NCI-H2171 (cell line): ENCODE results near the gene CCNL1.
"Not testable (repeated sequence)": the region's sequence is repeated elsewhere in the genome, so short reads cannot be mapped to it uniquely, and the experiment has no call there.

Source experiments
- DNase-seq: peaks from one replicate; lab custom pipeline; 2025; lab: John Stamatoyannopoulos, UW

CCNL1 gene

GRCh38 chr3:157170861-157171260 lies 10.9 kb upstream of the CCNL1 start:
- no peak for DNase-seq

GRCh38 chr3:157167371-157168042 lies 7.6 kb upstream of the CCNL1 start:
- no peak for DNase-seq

GRCh38 chr3:157166561-157166960 lies 6.6 kb upstream of the CCNL1 start:
- DNase-seq, result no peak

DNA sequence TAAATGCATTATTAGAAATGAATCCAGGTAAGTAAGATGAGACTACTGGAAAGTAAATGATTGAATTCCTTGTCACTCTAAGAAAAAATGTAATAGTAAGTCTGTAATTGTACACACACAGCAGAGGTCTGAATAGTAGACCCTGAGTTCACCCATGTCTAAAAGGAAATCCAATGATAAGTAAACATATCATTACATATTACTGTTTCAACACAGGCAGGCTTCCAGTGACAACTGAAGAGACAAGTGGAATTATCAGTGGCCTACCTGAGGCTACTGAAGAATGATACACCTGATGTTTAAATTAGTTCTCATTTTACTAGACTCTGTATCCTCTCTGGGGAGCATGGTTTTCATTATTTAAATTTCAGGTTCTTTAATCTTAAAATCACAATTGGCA lies 6.2 kb upstream of the CCNL1 start:
- no peak for DNase-seq

- no peak for DNase-seq
Measured at GRCh38 chr3:157163217-157163953, 3.4 kb upstream of the CCNL1 start.

DNA sequence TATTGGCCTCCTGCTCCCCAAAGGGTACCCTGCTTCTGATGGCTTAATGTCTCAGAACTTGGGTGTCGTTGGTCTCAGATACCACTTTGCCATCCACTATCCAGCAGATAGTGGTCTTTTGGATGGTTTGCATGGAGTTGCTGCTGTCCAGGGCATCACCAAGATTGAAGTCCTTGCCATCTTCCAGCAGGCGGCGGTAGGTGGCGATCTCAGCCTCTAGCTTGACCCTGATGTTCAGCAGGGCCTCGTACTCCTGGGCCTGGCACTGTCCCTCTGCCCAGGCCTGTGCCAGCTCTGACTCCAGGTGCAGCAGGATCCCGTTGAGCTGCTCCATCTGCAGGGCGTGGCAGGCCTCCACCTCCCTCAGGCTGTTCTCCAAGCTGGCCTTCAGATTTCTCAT lies 2.7 kb upstream of the CCNL1 start:
- not testable (repeated sequence) for DNase-seq

DNA sequence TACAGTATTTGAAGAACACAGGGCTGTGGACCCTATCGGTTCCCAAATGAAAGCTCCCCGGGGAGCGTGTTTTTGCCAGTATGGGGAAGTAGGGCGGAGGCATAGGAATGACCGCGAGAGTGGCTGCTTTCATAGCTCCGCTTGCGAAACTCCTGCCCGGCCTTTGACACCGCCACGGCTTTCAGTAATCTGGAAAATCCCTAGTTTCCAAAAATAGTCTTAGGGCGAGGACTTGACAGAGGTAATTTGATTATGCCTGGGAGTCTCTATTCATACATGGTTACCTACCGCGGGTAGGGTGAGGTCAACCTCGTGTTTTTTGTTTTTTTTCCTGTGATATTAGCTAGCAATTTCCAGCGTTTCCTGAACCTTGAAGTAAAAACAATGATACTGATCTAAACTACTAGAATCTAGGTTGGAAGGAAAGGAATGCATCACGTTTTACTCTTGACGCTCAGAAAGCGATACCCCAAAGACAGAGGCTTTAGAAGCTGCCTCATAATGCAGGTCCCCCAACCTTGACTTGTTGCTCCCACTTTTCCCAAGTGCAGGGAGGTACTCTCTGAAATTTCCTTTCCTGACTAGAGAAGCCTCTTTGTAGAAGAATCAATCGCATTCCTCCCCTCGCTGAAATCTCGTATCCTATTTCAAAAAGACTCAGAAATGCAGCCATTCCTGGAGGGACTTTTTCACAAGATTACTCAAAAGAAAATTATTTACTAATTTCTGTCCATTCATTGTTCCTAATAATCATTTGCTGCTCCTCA lies 894 bp upstream of the CCNL1 start:
- DNase-seq, result peak; percentile 42

DNA sequence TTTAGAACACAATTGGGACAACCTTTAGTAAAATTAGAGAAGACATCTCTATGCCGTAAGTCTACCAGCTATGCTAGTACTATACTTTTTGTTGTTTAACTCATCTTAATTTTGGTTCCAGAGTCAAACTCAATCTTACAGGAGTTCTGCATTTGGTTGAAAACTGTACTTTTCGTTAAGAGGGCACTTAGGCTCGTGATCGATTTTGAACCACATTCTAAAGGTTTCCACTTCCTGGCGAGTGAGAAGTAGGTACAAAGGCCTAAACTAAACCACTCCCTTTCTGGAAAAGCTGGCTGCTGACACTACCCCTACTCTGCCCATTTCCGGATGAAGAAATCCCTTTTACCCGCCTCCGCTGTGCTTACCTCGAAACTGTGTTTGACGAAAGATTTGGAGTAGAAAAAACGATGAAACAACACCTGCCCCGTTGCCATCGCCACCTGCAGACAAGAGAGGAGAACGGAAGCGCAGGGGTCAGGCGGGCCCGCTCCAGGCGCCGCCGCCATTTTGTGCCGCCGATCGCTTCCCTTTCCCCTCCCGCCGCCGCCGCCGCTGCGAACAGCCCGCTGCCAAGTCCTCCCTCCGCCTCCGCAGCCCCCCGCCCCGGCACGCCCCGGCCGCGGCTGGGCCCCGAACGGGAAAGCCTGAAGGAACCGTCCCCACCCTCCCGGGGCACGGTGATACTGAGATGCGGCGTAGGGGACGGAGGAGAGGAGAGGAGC lies 748 bp downstream of the CCNL1 start:
- peak; percentile 72 for DNase-seq

DNA sequence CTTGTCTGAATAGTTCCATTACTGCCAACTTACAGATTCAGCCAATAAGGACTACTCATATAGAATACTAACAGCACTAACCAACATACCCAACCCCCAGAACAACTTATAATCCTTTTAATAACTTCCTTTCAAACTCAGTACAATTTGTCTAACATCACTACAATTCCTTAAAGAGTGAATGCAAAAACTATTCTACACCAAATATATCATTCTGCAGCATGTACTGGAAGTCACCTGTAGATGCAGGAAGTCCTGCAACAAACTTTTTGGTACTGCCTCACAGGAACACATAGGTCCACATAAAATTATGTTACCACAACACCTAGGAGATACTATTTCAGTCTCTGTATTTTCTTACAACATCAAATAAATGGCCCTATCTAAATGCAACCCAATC lies 2.1 kb downstream of the CCNL1 start:
- no peak for DNase-seq

GRCh38 chr3:157156837-157157635 lies 2.9 kb downstream of the CCNL1 start:
- no peak for DNase-seq

DNA sequence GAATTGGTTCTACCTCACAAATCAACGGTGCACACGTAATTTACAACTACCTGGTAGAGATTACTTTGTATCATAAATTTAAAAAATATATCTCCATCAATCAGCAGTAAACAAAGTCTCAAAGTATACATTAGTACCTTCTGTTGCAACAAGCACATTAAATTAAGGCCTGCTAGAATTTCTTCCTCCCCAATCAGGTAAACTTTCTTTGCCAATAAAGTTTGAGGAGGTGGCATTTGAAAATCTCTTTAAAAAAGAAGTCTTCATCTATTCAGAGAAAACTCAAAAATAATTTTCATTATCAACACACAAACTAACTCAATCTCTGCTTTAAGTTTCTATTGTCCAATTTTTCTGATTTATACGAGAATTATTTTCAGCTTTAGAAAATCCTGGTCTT lies 4.4 kb downstream of the CCNL1 start:
- no peak for DNase-seq

GRCh38 chr3:157154563-157155330 lies 5.2 kb downstream of the CCNL1 start:
- DNase-seq, result no peak

GRCh38 chr3:157152930-157153329 lies 7.0 kb downstream of the CCNL1 start:
- DNase-seq, result no peak

DNA sequence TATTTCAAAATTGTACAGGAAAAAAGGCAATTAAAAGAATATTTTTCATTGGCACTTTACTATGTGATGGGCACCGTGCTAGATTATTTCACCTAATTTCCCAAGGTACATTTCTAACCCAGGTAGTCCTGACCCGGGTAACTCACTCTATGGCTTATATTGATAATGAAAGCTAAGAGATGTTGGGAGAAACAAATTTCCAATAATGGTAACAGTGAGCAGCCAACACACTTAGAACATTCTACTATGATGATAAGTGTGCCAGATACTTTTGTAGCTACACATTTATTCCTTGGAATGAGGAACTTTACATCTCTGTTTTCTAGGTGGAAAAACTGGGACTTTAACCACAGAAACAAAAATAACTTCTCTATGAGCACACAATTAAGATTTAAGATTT lies 7.5 kb downstream of the CCNL1 start:
- DNase-seq, result no peak

DNA sequence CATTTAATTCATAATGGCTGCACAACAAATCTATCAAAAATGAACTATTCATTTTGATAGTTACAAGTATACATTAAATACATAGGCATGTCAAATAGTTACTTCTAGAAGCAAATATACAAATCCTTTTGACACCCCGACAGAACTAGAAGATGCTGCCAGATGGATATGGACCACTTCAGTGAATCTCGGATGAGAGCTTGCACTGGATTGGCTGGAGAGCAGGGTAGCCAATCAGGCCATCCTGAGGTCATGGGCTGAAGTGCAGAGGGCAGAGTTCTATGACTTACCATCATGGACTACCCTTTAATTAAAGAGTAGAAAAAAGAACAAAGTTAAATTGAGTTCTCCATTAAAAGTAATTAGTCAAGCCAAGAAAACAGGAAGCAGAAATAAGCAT lies 8.3 kb downstream of the CCNL1 start:
- no peak for DNase-seq

GRCh38 chr3:157151151-157151550 lies 8.8 kb downstream of the CCNL1 start:
- no peak for DNase-seq

DNA sequence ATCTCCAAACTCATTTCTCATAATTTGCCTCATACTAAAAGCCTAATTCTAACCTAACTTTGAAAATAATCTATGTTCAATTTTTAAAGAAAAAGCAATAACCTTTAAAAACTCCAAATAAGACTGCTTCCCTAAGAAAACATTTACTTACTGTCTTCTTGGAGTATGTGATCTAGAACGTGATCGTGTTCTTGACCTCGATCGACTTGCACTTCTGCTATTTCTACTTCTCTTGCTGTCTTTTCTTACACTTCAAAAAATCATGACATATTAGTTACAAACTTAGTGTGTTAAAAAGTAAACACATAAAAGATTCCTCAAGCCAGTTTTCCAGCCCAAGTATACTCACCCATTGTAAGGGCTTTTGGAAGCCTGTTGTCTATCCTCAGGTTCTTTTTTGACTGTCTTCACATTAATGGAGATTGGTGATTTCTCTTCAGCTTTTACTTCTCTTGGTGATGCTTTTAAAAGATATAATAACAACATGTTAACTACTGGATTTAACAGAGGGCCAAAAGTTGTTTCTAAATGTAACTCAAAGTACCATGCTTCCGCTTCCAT lies 10.7 kb downstream of the CCNL1 start:
- DNase-seq, result no peak

DNA sequence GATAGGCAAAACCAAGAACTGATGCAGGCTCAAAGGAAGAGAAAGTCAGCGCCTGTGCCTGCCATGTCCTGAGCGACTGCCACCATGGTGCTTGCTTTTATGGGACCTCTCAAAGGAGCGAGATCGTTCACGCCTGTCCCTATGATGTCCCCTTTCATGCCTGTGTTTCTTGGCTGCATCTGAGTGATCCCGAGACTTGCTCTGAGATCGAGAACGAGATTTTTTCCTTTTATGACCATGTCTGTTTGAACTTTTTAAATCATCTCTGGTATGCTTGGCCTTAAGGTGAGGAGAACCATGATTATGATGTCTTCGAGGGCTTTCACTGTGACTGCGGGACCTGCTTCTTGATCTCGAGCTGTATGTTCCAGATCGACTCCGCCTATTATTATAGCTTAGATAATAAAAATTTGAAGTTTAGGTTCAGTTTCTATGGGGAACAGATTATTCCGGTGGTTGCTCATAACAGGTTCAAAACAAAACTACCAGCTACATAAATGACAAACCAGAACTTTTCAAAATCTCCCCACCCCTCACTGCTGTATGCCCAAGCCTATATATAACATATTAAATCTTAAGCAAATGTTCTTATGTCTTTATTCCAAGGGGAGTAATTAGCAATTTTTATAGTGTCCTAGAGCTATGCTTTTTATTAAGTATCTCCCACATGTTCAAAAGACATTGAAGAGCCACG lies 11.6 kb downstream of the CCNL1 start:
- DNase-seq, result no peak

DNA sequence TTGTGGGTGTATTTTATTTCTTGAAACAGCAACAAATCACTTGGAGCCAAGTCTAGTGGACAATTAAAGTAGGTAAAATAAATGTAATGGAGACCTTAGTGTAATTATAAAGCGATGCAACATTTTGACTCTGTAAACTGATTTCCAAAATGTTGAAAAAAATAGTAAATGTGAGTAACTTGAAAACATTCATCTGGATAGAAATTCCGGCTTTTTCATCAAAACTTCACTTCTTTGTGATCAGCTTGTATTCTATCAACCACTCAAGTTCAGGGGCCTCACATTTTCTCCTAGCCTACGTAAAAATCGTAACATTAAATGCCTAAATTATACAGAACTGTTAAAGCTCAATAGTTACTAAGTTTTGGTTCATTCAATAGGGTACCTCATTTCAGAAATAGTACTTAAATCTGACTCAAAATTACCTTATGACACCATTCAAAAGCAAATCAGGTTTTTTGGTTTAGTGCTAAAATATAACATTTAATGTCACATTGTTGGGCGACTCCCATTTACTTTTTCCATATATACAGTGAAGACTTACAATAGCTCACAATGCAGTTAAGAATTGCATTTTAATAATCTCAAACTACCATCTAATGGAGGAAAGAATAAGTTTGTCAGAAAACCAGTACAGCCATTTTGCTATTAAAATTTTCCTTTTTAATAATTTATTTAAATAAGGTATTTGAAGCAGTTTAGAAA lies 12.7 kb downstream of the CCNL1 start:
- DNase-seq, result no peak
